Measurements from ENCODE around the gene SARS1.
A peak's percentile ranks its signal among the peaks of the same experiment; 100 is the strongest.

Gene SARS1

DNA sequence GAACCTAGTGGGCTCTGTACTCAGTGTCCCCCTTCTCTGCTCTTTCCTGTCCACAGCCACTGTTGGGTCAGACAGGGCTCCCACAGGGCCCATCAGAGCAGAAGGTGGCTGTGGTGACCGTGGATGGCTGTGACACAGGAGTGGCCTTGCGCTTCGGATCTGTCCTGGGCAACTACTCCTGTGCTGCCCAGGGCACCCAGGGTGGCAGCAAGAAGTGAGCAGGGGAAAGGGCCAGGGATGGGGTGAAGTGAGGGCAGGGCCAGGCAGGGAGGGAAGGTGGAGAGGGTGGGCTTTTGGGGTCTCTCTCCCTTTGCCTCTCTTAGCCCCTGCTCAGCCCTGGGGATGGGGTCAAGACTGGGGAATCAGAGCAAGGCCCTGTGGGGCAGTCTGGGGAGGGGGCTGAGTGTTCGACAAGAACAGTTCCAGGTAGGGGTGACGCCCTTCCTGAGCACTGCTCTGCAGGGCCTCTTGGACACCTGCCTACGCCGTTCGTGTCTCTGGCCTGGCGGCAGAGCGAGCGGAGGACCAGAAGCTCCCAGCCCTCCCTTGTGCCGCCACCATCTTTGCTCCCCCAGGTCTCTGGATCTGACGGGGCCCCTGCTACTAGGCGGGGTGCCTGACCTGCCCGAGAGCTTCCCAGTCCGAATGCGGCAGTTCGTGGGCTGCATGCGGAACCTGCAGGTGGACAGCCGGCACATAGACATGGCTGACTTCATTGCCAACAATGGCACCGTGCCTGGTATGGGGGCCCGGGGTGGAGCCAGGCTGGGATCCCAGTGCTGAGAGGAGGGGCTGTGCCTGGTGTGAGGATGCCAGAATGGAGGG is 48.7 kb downstream of the SARS1 start:
- no peaks in the 10 kb centered on the region for H3K4me1 ChIP-seq (ENCODE audit: insufficient read depth, low read length, poor library complexity, severe bottlenecking)
- no peaks in the 10 kb centered on the region for H3K27me3 ChIP-seq (ENCODE audit: insufficient read depth, low read length, poor library complexity, severe bottlenecking)
- H3K79me2 ChIP-seq (ENCODE audit: insufficient read depth, low read length): no peaks in the 10 kb centered on the region
- TF ChIP-seq, protein P1, sequence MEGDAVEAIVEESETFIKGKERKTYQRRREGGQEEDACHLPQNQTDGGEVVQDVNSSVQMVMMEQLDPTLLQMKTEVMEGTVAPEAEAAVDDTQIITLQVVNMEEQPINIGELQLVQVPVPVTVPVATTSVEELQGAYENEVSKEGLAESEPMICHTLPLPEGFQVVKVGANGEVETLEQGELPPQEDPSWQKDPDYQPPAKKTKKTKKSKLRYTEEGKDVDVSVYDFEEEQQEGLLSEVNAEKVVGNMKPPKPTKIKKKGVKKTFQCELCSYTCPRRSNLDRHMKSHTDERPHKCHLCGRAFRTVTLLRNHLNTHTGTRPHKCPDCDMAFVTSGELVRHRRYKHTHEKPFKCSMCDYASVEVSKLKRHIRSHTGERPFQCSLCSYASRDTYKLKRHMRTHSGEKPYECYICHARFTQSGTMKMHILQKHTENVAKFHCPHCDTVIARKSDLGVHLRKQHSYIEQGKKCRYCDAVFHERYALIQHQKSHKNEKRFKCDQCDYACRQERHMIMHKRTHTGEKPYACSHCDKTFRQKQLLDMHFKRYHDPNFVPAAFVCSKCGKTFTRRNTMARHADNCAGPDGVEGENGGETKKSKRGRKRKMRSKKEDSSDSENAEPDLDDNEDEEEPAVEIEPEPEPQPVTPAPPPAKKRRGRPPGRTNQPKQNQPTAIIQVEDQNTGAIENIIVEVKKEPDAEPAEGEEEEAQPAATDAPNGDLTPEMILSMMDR (conservative IDR thresholded peaks at IDR 0.05; ENCODE audit: low read length): no peak
- no peak for TF ChIP-seq EZH2phosphoT487 (IDR thresholded peaks at IDR 0.05; ENCODE audit: borderline replicate concordance)
- no peaks in the 10 kb centered on the region for H3K9me2 ChIP-seq (replicated peaks; ENCODE audit: low read depth, low read length)
- no peaks in the 10 kb centered on the region for H3F3A ChIP-seq (ENCODE audit: low read depth)
- H3K36me3 ChIP-seq (ENCODE audit: insufficient read depth, low read length): no peaks in the 10 kb centered on the region
- H3K4me3 ChIP-seq (ENCODE audit: low read length, poor library complexity, severe bottlenecking): no peak overlapping the region
- no peaks in the 10 kb centered on the region for H4K20me1 ChIP-seq (ENCODE audit: insufficient read depth, low read length, poor library complexity, severe bottlenecking)
- H3K9ac ChIP-seq (ENCODE audit: low read depth, low read length, poor library complexity, severe bottlenecking): no peak overlapping the region
- H3K4me2 ChIP-seq (ENCODE audit: low read depth, low read length, poor library complexity, severe bottlenecking): no peak overlapping the region
- H2AFZ ChIP-seq (ENCODE audit: low read length): no peak overlapping the region
- no peaks in the 10 kb centered on the region for H3K9me3 ChIP-seq (ENCODE audit: insufficient read depth, low read depth, low read length)

DNA sequence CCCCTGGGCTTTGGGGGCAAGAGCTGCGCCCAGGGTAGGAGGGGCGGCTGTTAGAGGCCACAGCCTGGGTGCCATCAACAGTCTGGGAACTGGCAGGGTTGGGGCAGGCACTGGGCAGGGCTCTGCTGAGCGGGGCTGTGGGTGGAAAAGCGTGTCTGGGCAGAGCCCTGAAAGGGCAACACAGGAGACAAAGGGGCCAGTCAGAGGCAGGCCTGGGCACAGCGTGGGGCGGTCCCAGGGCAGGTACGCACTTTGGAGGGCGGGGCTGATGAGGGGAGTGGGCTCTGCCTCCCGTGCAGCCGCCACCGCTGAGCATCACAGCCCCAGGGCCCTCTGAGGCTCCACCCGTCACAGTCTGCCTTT is 49.5 kb downstream of the SARS1 start:
- no peaks in the 10 kb centered on the region for H4K20me1 ChIP-seq (ENCODE audit: insufficient read depth, low read length, poor library complexity, severe bottlenecking)
- no peaks in the 10 kb centered on the region for H3K36me3 ChIP-seq (ENCODE audit: insufficient read depth, low read length)
- no peaks in the 10 kb centered on the region for H3K9me2 ChIP-seq (replicated peaks; ENCODE audit: low read depth, low read length)
- no peak overlapping the region for H3K4me2 ChIP-seq (ENCODE audit: low read depth, low read length, poor library complexity, severe bottlenecking)
- no peak overlapping the region for H3K4me3 ChIP-seq (ENCODE audit: low read length, poor library complexity, severe bottlenecking)
- no peaks in the 10 kb centered on the region for H3K9me3 ChIP-seq (ENCODE audit: insufficient read depth, low read depth, low read length)
- H2AFZ ChIP-seq (ENCODE audit: low read length): no peak overlapping the region
- H3K9ac ChIP-seq (ENCODE audit: low read depth, low read length, poor library complexity, severe bottlenecking): no peak overlapping the region
- H3F3A ChIP-seq (ENCODE audit: low read depth): no peaks in the 10 kb centered on the region
- TF ChIP-seq, protein P1 (conservative IDR thresholded peaks at IDR 0.05; ENCODE audit: low read length): no peak
- TF ChIP-seq EZH2phosphoT487 (IDR thresholded peaks at IDR 0.05; ENCODE audit: borderline replicate concordance): no peak
- no peaks in the 10 kb centered on the region for H3K4me1 ChIP-seq (ENCODE audit: insufficient read depth, low read length, poor library complexity, severe bottlenecking)
- no peaks in the 10 kb centered on the region for H3K27me3 ChIP-seq (ENCODE audit: insufficient read depth, low read length, poor library complexity, severe bottlenecking)
- H3K79me2 ChIP-seq (ENCODE audit: insufficient read depth, low read length): no peaks in the 10 kb centered on the region

DNA sequence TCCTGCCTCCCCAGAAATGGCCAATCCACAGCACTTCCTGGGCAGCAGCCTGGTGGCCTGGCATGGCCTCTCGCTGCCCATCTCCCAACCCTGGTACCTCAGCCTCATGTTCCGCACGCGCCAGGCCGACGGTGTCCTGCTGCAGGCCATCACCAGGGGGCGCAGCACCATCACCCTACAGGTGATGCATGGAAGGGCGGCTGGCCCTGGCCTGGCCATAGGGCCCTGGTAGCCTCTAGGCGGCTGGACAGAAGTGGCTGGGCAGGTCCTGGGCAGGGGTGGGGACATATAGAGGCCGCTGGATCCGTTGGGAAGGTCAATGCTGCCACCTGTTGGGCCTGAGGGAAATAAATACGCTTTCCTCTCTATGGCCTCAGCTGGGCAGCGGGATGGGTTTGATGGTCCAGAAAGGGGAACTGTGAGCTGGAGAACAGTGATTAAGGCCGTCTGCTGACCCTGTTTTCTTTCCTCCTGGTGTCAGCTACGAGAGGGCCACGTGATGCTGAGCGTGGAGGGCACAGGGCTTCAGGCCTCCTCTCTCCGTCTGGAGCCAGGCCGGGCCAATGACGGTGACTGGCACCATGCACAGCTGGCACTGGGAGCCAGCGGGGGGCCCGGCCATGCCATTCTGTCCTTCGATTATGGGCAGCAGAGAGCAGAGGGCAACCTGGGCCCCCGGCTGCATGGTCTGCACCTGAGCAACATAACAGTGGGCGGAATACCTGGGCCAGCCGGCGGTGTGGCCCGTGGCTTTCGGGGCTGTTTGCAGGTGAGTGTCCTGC is 50.1 kb downstream of the SARS1 start:
- no peaks in the 10 kb centered on the region for H3K9me3 ChIP-seq (ENCODE audit: insufficient read depth, low read depth, low read length)
- no peaks in the 10 kb centered on the region for H3K4me1 ChIP-seq (ENCODE audit: insufficient read depth, low read length, poor library complexity, severe bottlenecking)
- no peak overlapping the region for H3K4me2 ChIP-seq (ENCODE audit: low read depth, low read length, poor library complexity, severe bottlenecking)
- H3K9ac ChIP-seq (ENCODE audit: low read depth, low read length, poor library complexity, severe bottlenecking): no peak overlapping the region
- TF ChIP-seq EZH2phosphoT487 (IDR thresholded peaks at IDR 0.05; ENCODE audit: borderline replicate concordance): no peak
- TF ChIP-seq, protein P1 (conservative IDR thresholded peaks at IDR 0.05; ENCODE audit: low read length): peak; percentile 99
- H3K79me2 ChIP-seq (ENCODE audit: insufficient read depth, low read length): no peaks in the 10 kb centered on the region
- H2AFZ ChIP-seq (ENCODE audit: low read length): no peak overlapping the region
- H3F3A ChIP-seq (ENCODE audit: low read depth): no peaks in the 10 kb centered on the region
- H4K20me1 ChIP-seq (ENCODE audit: insufficient read depth, low read length, poor library complexity, severe bottlenecking): no peaks in the 10 kb centered on the region
- no peaks in the 10 kb centered on the region for H3K9me2 ChIP-seq (replicated peaks; ENCODE audit: low read depth, low read length)
- no peak overlapping the region for H3K4me3 ChIP-seq (ENCODE audit: low read length, poor library complexity, severe bottlenecking)
- no peaks in the 10 kb centered on the region for H3K27me3 ChIP-seq (ENCODE audit: insufficient read depth, low read length, poor library complexity, severe bottlenecking)
- H3K36me3 ChIP-seq (ENCODE audit: insufficient read depth, low read length): no peaks in the 10 kb centered on the region

Measured in Loucy (cell line).